BLaER1 treated with 17β-estradiol and CSF1 and Interleukin-3, amounts not matched to agents 10 nM and 100 nM (cell line): ENCODE results near the gene RPL6.

ENCODE experiments used
- H3K27ac ChIP-seq, 11 experiments: shearing (Covaris generic); formaldehyde crosslinking; 2 replicates each; pipeline ENCODE4 v1.8.1; 2022
- H3K27me3 ChIP-seq, 11 experiments: shearing (Covaris generic); formaldehyde crosslinking; 2 replicates each; pipeline ENCODE4 v1.8.1; 2022
- H3K36me3 ChIP-seq, 11 experiments: shearing (Covaris generic); formaldehyde crosslinking; 2 replicates each; pipeline ENCODE4 v1.8.1; 2022
- H3K4me1 ChIP-seq, 10 experiments: shearing (Covaris generic); formaldehyde crosslinking; 2 replicates each; pipeline ENCODE4 v1.8.1; 2022
- H3K4me2 ChIP-seq, 11 experiments: shearing (Covaris generic); formaldehyde crosslinking; 2 replicates each; pipeline ENCODE4 v1.8.1; 2022
- H3K4me3 ChIP-seq, 10 experiments: shearing (Covaris generic); formaldehyde crosslinking; 2 replicates each; pipeline ENCODE4 v1.8.1; 2022
- H3K9ac ChIP-seq, 11 experiments: shearing (Covaris generic); formaldehyde crosslinking; 2 replicates each; pipeline ENCODE4 v1.8.1; 2022
- H3K9me3 ChIP-seq, 11 experiments: shearing (Covaris generic); formaldehyde crosslinking; replicated peaks in 1 of 11; 2 replicates each; pipeline ENCODE4 v1.8.1; 2022
- H4K20me1 ChIP-seq, 11 experiments: shearing (Covaris generic); formaldehyde crosslinking; 2 replicates each; pipeline ENCODE4 v1.8.1; 2022
- Cebpa-rat ChIP-seq, 11 experiments: shearing (Covaris generic); IDR thresholded peaks; 2 replicates each; pipeline ENCODE4 v1.8.1; 2022

RPL6 gene

GRCh38 chr12:112374166-112374740, 35.2 kb downstream of the RPL6 start:
- H3K27me3 ChIP-seq: no peaks in the 10 kb centered on the region
- H3K4me3 ChIP-seq: no peak overlapping the region
- TF ChIP-seq Cebpa-rat (IDR thresholded peaks at IDR 0.05): no peak
- H3K36me3 ChIP-seq: peaks cover 0 to 30% (median 13%) of the 10 kb centered on the region in 11 experiments; a peak in 16 of 22 replicates
- H3K9ac ChIP-seq: no peak overlapping the region
- 0 out of 20 replicates have a peak, but pooled peaks cover 0 to 2% (median 0%) of the 10 kb centered on the region in 10 experiments for H3K4me1 ChIP-seq
- no peak overlapping the region for H3K27ac ChIP-seq
- H3K9me3 ChIP-seq: peaks cover 0 to 22% (median 7%) of the 10 kb centered on the region in 11 experiments; a peak in 9 of 22 replicates
- H4K20me1 ChIP-seq: peaks cover 12 to 94% (median 48%) of the 10 kb centered on the region in 11 experiments; a peak in 19 of 22 replicates
- H3K4me2 ChIP-seq: no peak overlapping the region

- Histone ChIP-seq H3K9ac (no peak overlapping the region), H3K4me3 (no peak overlapping the region), H3K4me2 (no peak overlapping the region), H3K9me3 (peaks cover 0 to 18% (median 5%) of the 10 kb centered on the region in 11 experiments; a peak in 8 of 22 replicates), H3K36me3 (peaks cover 0 to 26% (median 12%) of the 10 kb centered on the region in 11 experiments; a peak in 16 of 22 replicates), H3K4me1 (no peaks in the 10 kb centered on the region), H3K27me3 (no peaks in the 10 kb centered on the region), H4K20me1 (peaks cover 14 to 93% (median 47%) of the 10 kb centered on the region in 11 experiments; a peak in 20 of 22 replicates), H3K27ac (no peak overlapping the region)
- TF ChIP-seq Cebpa-rat (IDR thresholded peaks at IDR 0.05): no peak
These were observed 38.4 kb downstream of the RPL6 start for GRCh38 chr12:112370868-112371510.

GRCh38 chr12:112370199-112370598, 39.2 kb downstream of the RPL6 start:
- Histone ChIP-seq H3K9ac (no peak overlapping the region), H3K4me3 (no peak overlapping the region), H3K27me3 (no peaks in the 10 kb centered on the region), H3K4me2 (no peak overlapping the region), H3K4me1 (no peaks in the 10 kb centered on the region), H3K9me3 (peaks cover 0 to 12% (median 4%) of the 10 kb centered on the region in 11 experiments; a peak in 8 of 22 replicates), H4K20me1 (peaks cover 14 to 93% (median 55%) of the 10 kb centered on the region in 11 experiments; a peak in 20 of 22 replicates), H3K27ac (no peak overlapping the region), H3K36me3 (peaks cover 0 to 19% (median 6%) of the 10 kb centered on the region in 11 experiments; a peak in 15 of 22 replicates)
- TF ChIP-seq Cebpa-rat (IDR thresholded peaks at IDR 0.05): no peak

GRCh38 chr12:112368856-112369255, 40.5 kb downstream of the RPL6 start:
- H3K36me3 ChIP-seq: peaks cover 0 to 13% (median 0%) of the 10 kb centered on the region in 11 experiments; a peak in 1 of 22 replicates
- H3K4me2 ChIP-seq: no peak overlapping the region
- H4K20me1 ChIP-seq: peaks cover 18 to 96% (median 62%) of the 10 kb centered on the region in 11 experiments; a peak in 20 of 22 replicates
- H3K4me3 ChIP-seq: no peak overlapping the region
- H3K27ac ChIP-seq: no peak overlapping the region
- no peaks in the 10 kb centered on the region for H3K27me3 ChIP-seq
- no peak for TF ChIP-seq Cebpa-rat (IDR thresholded peaks at IDR 0.05)
- no peak overlapping the region for H3K9ac ChIP-seq
- H3K4me1 ChIP-seq: no peaks in the 10 kb centered on the region
- H3K9me3 ChIP-seq: 0 out of 22 replicates have a peak, but pooled peaks cover 0 to under 1% (median 0%) of the 10 kb centered on the region in 11 experiments

- Histone ChIP-seq H3K27ac (no peak overlapping the region), H3K9ac (no peak overlapping the region), H3K4me3 (no peak overlapping the region), H3K9me3 (no peaks in the 10 kb centered on the region), H3K36me3 (0 out of 22 replicates have a peak, but pooled peaks cover 0 to 5% (median 0%) of the 10 kb centered on the region in 11 experiments), H3K27me3 (no peaks in the 10 kb centered on the region), H3K4me1 (no peaks in the 10 kb centered on the region), H3K4me2 (no peak overlapping the region), H4K20me1 (peaks cover 18 to 96% (median 61%) of the 10 kb centered on the region in 11 experiments; a peak in 20 of 22 replicates)
- no peak for TF ChIP-seq Cebpa-rat (IDR thresholded peaks at IDR 0.05)
These were observed 41.4 kb downstream of the RPL6 start for GRCh38 chr12:112367965-112368364.

GRCh38 chr12:112362310-112362709, 47.1 kb downstream of the RPL6 start:
- H3K27me3 ChIP-seq: no peaks in the 10 kb centered on the region

GRCh38 chr12:112361271-112361670, 48.1 kb downstream of the RPL6 start:
- Histone ChIP-seq H3K27ac (no peak overlapping the region), H3K4me1 (no peaks in the 10 kb centered on the region), H3K36me3 (peaks cover 0 to 9% (median 0%) of the 10 kb centered on the region in 11 experiments; a peak in 2 of 22 replicates), H4K20me1 (peaks cover 17 to 92% (median 59%) of the 10 kb centered on the region in 11 experiments; a peak in 17 of 22 replicates), H3K27me3 (no peaks in the 10 kb centered on the region), H3K9ac (no peak overlapping the region), H3K4me2 (no peak overlapping the region), H3K9me3 (peaks cover 0 to 3% (median 0%) of the 10 kb centered on the region in 11 experiments; a peak in 1 of 22 replicates), H3K4me3 (no peak overlapping the region)
- TF ChIP-seq Cebpa-rat (IDR thresholded peaks at IDR 0.05): no peak

More at GRCh38 chr12:112362310-112362709, 47.1 kb downstream of the RPL6 start:
- Histone ChIP-seq H3K4me3 (no peak overlapping the region), H4K20me1 (peaks cover 17 to 91% (median 60%) of the 10 kb centered on the region in 11 experiments; a peak in 17 of 22 replicates), H3K9ac (no peak overlapping the region), H3K27ac (no peak overlapping the region), H3K4me1 (no peaks in the 10 kb centered on the region), H3K9me3 (no peaks in the 10 kb centered on the region), H3K36me3 (peaks cover 0 to 9% (median 0%) of the 10 kb centered on the region in 11 experiments; a peak in 2 of 22 replicates), H3K4me2 (no peak overlapping the region)
- TF ChIP-seq Cebpa-rat (IDR thresholded peaks at IDR 0.05): no peak

GRCh38 chr12:112359290-112359689, 50.1 kb downstream of the RPL6 start:
- H3K9me3 ChIP-seq: peaks cover 0 to 8% (median 0%) of the 10 kb centered on the region in 11 experiments; a peak in 1 of 22 replicates
- no peak overlapping the region for H3K9ac ChIP-seq
- peaks cover 0 to 9% (median 0%) of the 10 kb centered on the region in 11 experiments; a peak in 2 of 22 replicates for H3K36me3 ChIP-seq
- no peak for TF ChIP-seq Cebpa-rat (IDR thresholded peaks at IDR 0.05)
- H3K4me3 ChIP-seq: no peak overlapping the region
- no peak overlapping the region for H3K4me2 ChIP-seq
- H3K4me1 ChIP-seq: peaks cover under 1 to 11% (median 6%) of the 10 kb centered on the region in 10 experiments; a peak in 17 of 20 replicates
- H3K27me3 ChIP-seq: no peaks in the 10 kb centered on the region
- H4K20me1 ChIP-seq: peaks cover 14 to 86% (median 41%) of the 10 kb centered on the region in 11 experiments; a peak in 17 of 22 replicates
- no peak overlapping the region for H3K27ac ChIP-seq

- Histone ChIP-seq H3K27me3 (no peaks in the 10 kb centered on the region), H3K27ac (no peak overlapping the region; a peak in 1 of 22 replicates), H3K4me1 (peaks cover 9 to 24% (median 18%) of the 10 kb centered on the region in 10 experiments; a peak in 18 of 20 replicates), H3K9ac (no peak overlapping the region), H3K36me3 (peaks cover 0 to 9% (median 0%) of the 10 kb centered on the region in 11 experiments; a peak in 2 of 22 replicates), H3K4me2 (no peak overlapping the region), H3K9me3 (peaks cover 0 to 8% (median 0%) of the 10 kb centered on the region in 11 experiments; a peak in 1 of 22 replicates), H4K20me1 (peaks cover 4 to 91% (median 32%) of the 10 kb centered on the region in 11 experiments; a peak in 17 of 22 replicates), H3K4me3 (no peak overlapping the region)
- no peak for TF ChIP-seq Cebpa-rat (IDR thresholded peaks at IDR 0.05)
These were observed 52.2 kb downstream of the RPL6 start for GRCh38 chr12:112357214-112357613.
